ENCODE results near the gene PCDHGB1.
"Not testable (repeated sequence)": the region's sequence is repeated elsewhere in the genome, so short reads cannot be mapped to it uniquely, and the experiment has no call there.

Gene PCDHGB1

GRCh38 chr5:141346017-141346416, 3.9 kb upstream of the PCDHGB1 start:
- DNase-seq (ENCODE audit: low spot score), result not testable (repeated sequence)

- no peak for DNase-seq (ENCODE audit: low spot score)
Observed at GRCh38 chr5:141351591-141351990, 1.7 kb downstream of the PCDHGB1 start.

- DNase-seq (ENCODE audit: low spot score), result no peak
Observed at GRCh38 chr5:141354900-141355469, 5.1 kb downstream of the PCDHGB1 start, which contains the start of gene PCDHGA4. Gene PCDHGA4, plus strand, starts transcription at chr5:141355021. Its CDS starts 87 bp downstream, at chr5:141355108.

GRCh38 chr5:141355641-141356040, 5.7 kb downstream of the PCDHGB1 start:
- no peak for DNase-seq (ENCODE audit: low spot score)

- DNase-seq (ENCODE audit: low spot score), result no peak
Observed at GRCh38 chr5:141356133-141356532, 6.2 kb downstream of the PCDHGB1 start.

- no peak for DNase-seq (ENCODE audit: low spot score)
Observed at GRCh38 chr5:141356950-141357349, 7.1 kb downstream of the PCDHGB1 start.

- no peak for DNase-seq (ENCODE audit: low spot score)
Observed at GRCh38 chr5:141359790-141360426, 10.0 kb downstream of the PCDHGB1 start, which contains the start of gene PCDHGB2. Gene PCDHGB2, plus strand, starts transcription at chr5:141359994. Its CDS starts 142 bp downstream, at chr5:141360136.

GRCh38 chr5:141360685-141361084, 10.8 kb downstream of the PCDHGB1 start:
- no peak for DNase-seq (ENCODE audit: low spot score)

GRCh38 chr5:141362719-141363118, 12.8 kb downstream of the PCDHGB1 start:
- DNase-seq (ENCODE audit: low spot score), result no peak

GRCh38 chr5:141363952-141364660, 14.2 kb downstream of the PCDHGB1 start, which contains the start of gene PCDHGA5:
Gene PCDHGA5, plus strand, starts transcription at chr5:141364162. Its CDS starts 169 bp downstream, at chr5:141364331.
- no peak for DNase-seq (ENCODE audit: low spot score)

- DNase-seq (ENCODE audit: low spot score), result no peak
Observed at GRCh38 chr5:141366016-141366896, 16.4 kb downstream of the PCDHGB1 start.

- DNase-seq (ENCODE audit: low spot score), result no peak
Observed at GRCh38 chr5:141369994-141370848, 20.3 kb downstream of the PCDHGB1 start, which contains the start of gene PCDHGB3. Gene PCDHGB3, plus strand, starts transcription at chr5:141370242. Its CDS starts 153 bp downstream, at chr5:141370395.

- no peak for DNase-seq (ENCODE audit: low spot score)
Observed at GRCh38 chr5:141371572-141372475, 21.9 kb downstream of the PCDHGB1 start.

GRCh38 chr5:141373673-141374317, 23.9 kb downstream of the PCDHGB1 start, which contains the start of gene PCDHGA6:
Gene PCDHGA6, plus strand, starts transcription at chr5:141373891. Its CDS starts 193 bp downstream, at chr5:141374084.
- no peak for DNase-seq (ENCODE audit: low spot score)

GRCh38 chr5:141374627-141375026, 24.7 kb downstream of the PCDHGB1 start:
- DNase-seq (ENCODE audit: low spot score), result no peak

- not testable (repeated sequence) for DNase-seq (ENCODE audit: low spot score)
Observed at GRCh38 chr5:141375444-141376155, 25.7 kb downstream of the PCDHGB1 start.

- DNase-seq (ENCODE audit: low spot score), result no peak
Observed at GRCh38 chr5:141382469-141383294, 32.8 kb downstream of the PCDHGB1 start, which contains the start of gene PCDHGA7. Gene PCDHGA7, plus strand, starts transcription at chr5:141382742. Its CDS starts 158 bp downstream, at chr5:141382900.
